H9 (cell line): ENCODE results near the gene HMCN1. TPM values are rescaled to one million over a fixed set of nuclear protein-coding genes. Genes with fewer than 3 reads are reported as not detected.

Experiments used
- DNase-seq: peaks from one replicate; pipeline ENCODE4 v3.0.0-alpha.2; 2017
- H2AFZ ChIP-seq: one replicate; pipeline ENCODE4 v1.6.1; 2013; ENCODE audit warnings: mild to moderate bottlenecking, low read length, control low read depth, moderate library complexity
- H2AK5ac ChIP-seq: 2 replicates; pipeline ENCODE4 v1.6.1; 2013; ENCODE audit warnings: low read length, control low read depth, mixed read lengths; ENCODE audit not compliant: insufficient read length
- H2BK120ac ChIP-seq: one replicate; pipeline ENCODE4 v1.6.1; 2013; ENCODE audit warnings: low read depth, mild to moderate bottlenecking, low read length, control low read depth, inconsistent platforms; ENCODE audit not compliant: poor library complexity, severe bottlenecking
- H2BK12ac ChIP-seq: 2 replicates; pipeline ENCODE4 v1.6.1; 2013; ENCODE audit warnings: low read length, control low read depth, mixed read lengths, low read depth; ENCODE audit not compliant: insufficient read length
- H2BK15ac ChIP-seq: 2 replicates; pipeline ENCODE4 v1.6.1; 2013; ENCODE audit warnings: low read depth, low read length, control low read depth
- H2BK20ac ChIP-seq: one replicate; pipeline ENCODE4 v1.6.1; 2013; ENCODE audit warnings: low read depth, mild to moderate bottlenecking, low read length, control low read depth, inconsistent platforms; ENCODE audit not compliant: poor library complexity, severe bottlenecking
- H2BK5ac ChIP-seq: 2 replicates; pipeline ENCODE4 v1.6.1; 2013; ENCODE audit warnings: low read length, control low read depth, mixed read lengths; ENCODE audit not compliant: insufficient read length
- H3K14ac ChIP-seq: 2 replicates; pipeline ENCODE4 v1.6.1; 2013; ENCODE audit warnings: low read length, control low read depth; ENCODE audit not compliant: insufficient read depth
- H3K18ac ChIP-seq: 2 replicates; pipeline ENCODE4 v1.6.1; 2013; ENCODE audit warnings: low read depth, mild to moderate bottlenecking, mixed read lengths, low read length, control low read depth; ENCODE audit not compliant: insufficient read length
- H3K23ac ChIP-seq: 2 replicates; pipeline ENCODE4 v1.6.1; 2013; ENCODE audit warnings: low read length, control low read depth, mixed read lengths, low read depth; ENCODE audit not compliant: insufficient read length
- H3K23me2 ChIP-seq: 2 replicates; pipeline ENCODE4 v1.6.1; 2013; ENCODE audit warnings: low read depth, mild to moderate bottlenecking, mixed read lengths, low read length, control low read depth; ENCODE audit not compliant: insufficient read length, poor library complexity, severe bottlenecking
- H3K27ac ChIP-seq: 2 replicates; pipeline ENCODE4 v1.5.1; 2013; ENCODE audit warnings: low read length, control low read depth, mixed read lengths, low read depth; ENCODE audit not compliant: insufficient read length
- H3K27me3 ChIP-seq: 2 replicates; pipeline ENCODE4 v1.6.1; 2013; ENCODE audit warnings: low read length, control low read depth, inconsistent platforms; ENCODE audit not compliant: insufficient read depth
- H3K4ac ChIP-seq: 2 replicates; pipeline ENCODE4 v1.6.1; 2013; ENCODE audit warnings: low read depth, mild to moderate bottlenecking, control low read depth, inconsistent platforms, low read length, moderate library complexity
- H3K4me1 ChIP-seq: 2 replicates; pipeline ENCODE4 v1.6.1; 2013; ENCODE audit warnings: low read length, control low read depth, inconsistent platforms; ENCODE audit not compliant: insufficient read depth
- H3K4me2 ChIP-seq: 2 replicates; pipeline ENCODE4 v1.6.1; 2013; ENCODE audit warnings: low read length, control low read depth, mixed read lengths; ENCODE audit not compliant: insufficient read length, insufficient read depth
- H3K56ac ChIP-seq: 2 replicates; pipeline ENCODE4 v1.6.1; 2013; ENCODE audit warnings: low read depth, mild to moderate bottlenecking, mixed read lengths, low read length, control low read depth; ENCODE audit not compliant: insufficient read length
- H3K79me1 ChIP-seq: 2 replicates; pipeline ENCODE4 v1.6.1; 2013; ENCODE audit warnings: low read depth, mild to moderate bottlenecking, moderate library complexity, low read length, control low read depth, inconsistent platforms; ENCODE audit not compliant: insufficient read depth, poor library complexity, severe bottlenecking
- H3K79me2 ChIP-seq: 2 replicates; pipeline ENCODE4 v1.6.1; 2013; ENCODE audit warnings: low read length, control low read depth, inconsistent platforms; ENCODE audit not compliant: insufficient read depth
- H3K9ac ChIP-seq: 2 replicates; pipeline ENCODE4 v1.6.1; 2013; ENCODE audit warnings: low read length, control low read depth, mixed read lengths; ENCODE audit not compliant: insufficient read length; ENCODE audit errors: extremely low read depth
- H3K9me3 ChIP-seq: one replicate; pipeline ENCODE4 v1.6.1; 2013; ENCODE audit warnings: low read depth, low read length, inconsistent platforms; ENCODE audit not compliant: control insufficient read depth
- H3T11ph ChIP-seq: one replicate; pipeline ENCODE4 v1.6.1; 2013; ENCODE audit warnings: mild to moderate bottlenecking, low read length, control low read depth, inconsistent platforms
- H4K20me1 ChIP-seq: one replicate; pipeline ENCODE4 v1.6.1; 2013; ENCODE audit not compliant: control insufficient read depth, insufficient read length, insufficient read depth
- H4K5ac ChIP-seq: 2 replicates; pipeline ENCODE4 v1.6.1; 2013; ENCODE audit warnings: low read depth, mild to moderate bottlenecking, mixed read lengths, low read length, control low read depth; ENCODE audit not compliant: insufficient read length
- H4K8ac ChIP-seq: replicated peaks from 2 replicates; pipeline ENCODE4 v1.6.1; 2013; ENCODE audit warnings: low read length, control low read depth, mixed read lengths, low read depth; ENCODE audit not compliant: insufficient read length
- H4K91ac ChIP-seq: 2 replicates; pipeline ENCODE4 v1.6.1; 2013; ENCODE audit warnings: low read depth, mild to moderate bottlenecking, moderate library complexity, mixed read lengths, low read length, control low read depth; ENCODE audit not compliant: insufficient read length
- H3K27ac Mint-ChIP-seq, 3 experiments: 2 replicates in 2 of 3; 3 replicates in 1 of 3; pipeline ENCODE4 v1.8.0; 2020 to 2021; ENCODE audit warnings: mixed read lengths in 3 of 3, mild to moderate bottlenecking in 1 of 3, moderate library complexity in 1 of 3
- H3K27me3 Mint-ChIP-seq: 2 replicates; pipeline ENCODE4 v1.8.0; 2021; ENCODE audit warnings: low read depth, mild to moderate bottlenecking, moderate library complexity, mixed read lengths
- H3K36me3 Mint-ChIP-seq, 3 experiments: 2 replicates in 2 of 3; 3 replicates in 1 of 3; pipeline ENCODE4 v1.8.0; 2020 to 2021; ENCODE audit warnings: low read depth in 3 of 3, mixed read lengths in 3 of 3; ENCODE audit not compliant: insufficient read depth in 1 of 3
- H3K4me1 Mint-ChIP-seq, 2 experiments: 2 replicates each; pipeline ENCODE4 v1.8.0; 2020; ENCODE audit warnings: mixed read lengths in 2 of 2
- H3K4me3 Mint-ChIP-seq, 2 experiments: 2 replicates in 1 of 2; 3 replicates in 1 of 2; pipeline ENCODE4 v1.8.0; 2020 to 2021; ENCODE audit warnings: mild to moderate bottlenecking in 2 of 2, mixed read lengths in 2 of 2, moderate library complexity in 1 of 2
- H3K9me3 Mint-ChIP-seq, 2 experiments: 2 replicates in 1 of 2; 3 replicates in 1 of 2; pipeline ENCODE4 v1.8.0; 2020; ENCODE audit warnings: mild to moderate bottlenecking in 2 of 2, mixed read lengths in 2 of 2, moderate library complexity in 1 of 2
- CTCF ChIP-seq: fragments of 200-600 bp; sonication (generic); conservative IDR thresholded peaks from 3 replicates; pipeline ENCODE4 v1.8.0; 2021; ENCODE audit warnings: antibody characterized with exemption, mild to moderate bottlenecking
- WGBS: extraction: QIAGEN DNeasy Blood & Tissue Kit; methylation state at CpG from one replicate; pipeline ENCODE4 v1.1.7; 2013; ENCODE audit warnings: missing lambda C conversion rate, low lambda C conversion rate, mixed read lengths; ENCODE audit not compliant: insufficient read length; ENCODE audit errors: extremely low coverage; 5-methylcytosine and 5-hydroxymethylcytosine counted together
- total RNA-seq: library from RNA; stranded (reverse); gene quantifications from 2 replicates; pipeline ENCODE4 v1.2.1, GENCODE V29; 2021

The HMCN1 gene
- total RNA-seq, 1 experiment from 2014 or later: 3.3 TPM

GRCh38 chr1:185741551-185741950 lies 7.4 kb downstream of the HMCN1 start:
- Histone ChIP-seq H3K27ac (no peak overlapping the region), H3K23ac (no peak overlapping the region), H3K79me2 (0 out of 2 replicates have a peak, but pooled peaks cover 1% of the 10 kb centered on the region), H4K5ac (no peak overlapping the region), H3K9ac (no peak overlapping the region), H2BK12ac (no peak overlapping the region), H3K9me3 (no peaks in the 10 kb centered on the region), H3K14ac (no peak overlapping the region), H4K91ac (no peak overlapping the region), H3K23me2 (no peaks in the 10 kb centered on the region), H3K56ac (no peak overlapping the region), H3K18ac (no peak overlapping the region), H3T11ph (no peak overlapping the region), H3K4ac (no peak overlapping the region), H4K20me1 (no peaks in the 10 kb centered on the region), H3K4me1 (no peaks in the 10 kb centered on the region), H2BK120ac (no peak overlapping the region), H3K79me1 (no peaks in the 10 kb centered on the region), H2AK5ac (no peak overlapping the region), H2BK5ac (no peak overlapping the region), H2BK20ac (no peak overlapping the region), H3K27me3 (no peaks in the 10 kb centered on the region), H2BK15ac (no peak overlapping the region), H3K4me2 (no peak overlapping the region), H2AFZ (no peak overlapping the region), H4K8ac (no peak overlapping the region)
- WGBS: no CpG with 5 or more reads among the region's 3 CpGs
- Mint-ChIP-seq H3K27ac (no peak overlapping the region), H3K27me3 (no peaks in the 10 kb centered on the region), H3K36me3 (peaks cover 0 to 12% (median 2%) of the 10 kb centered on the region in 3 experiments; a peak in 3 of 7 replicates), H3K4me3 (no peak overlapping the region), H3K9me3 (peaks cover 4 to 12% of the 10 kb centered on the region in 2 experiments; a peak in 4 of 5 replicates), H3K4me1 (no peaks in the 10 kb centered on the region)
- TF ChIP-seq CTCF: no peak
- DNase-seq: no peak
